H1 (cell line): Measurements from ENCODE around the gene RALGAPA1. TPM values are rescaled to one million over a fixed set of nuclear protein-coding genes. Genes with fewer than 3 reads are reported as not detected.

Source experiments
- TBP ChIP-seq: IDR thresholded peaks from 2 replicates; pipeline ENCODE4 v1.6.1; 2011; ENCODE audit warnings: low read depth, low read length, improper control_type of control experiment
- ZNF274 ChIP-seq: IDR thresholded peaks from 2 replicates; pipeline ENCODE4 v1.7.0; 2012; ENCODE audit warnings: low read length, borderline replicate concordance; ENCODE audit errors: extremely low read depth
- polyA plus RNA-seq, 7 experiments: library from polyadenylated mRNA; depleted of rRNA in 3 of 7; stranded (reverse) in 5 of 7; unstranded in 2 of 7; fragments of >200 nt in 5 of 7; fragments of 200-250 nt in 2 of 7; gene quantifications; 1 replicate in 5 of 7; 2 replicates in 1 of 7; 4 replicates in 1 of 7; pipeline versions ENCODE4 v1.2.1 to v1.2.3, GENCODE V29; 2011 to 2013; ENCODE audit warnings: missing spikeins in 2 of 7, mixed read lengths in 2 of 7
- total RNA-seq: library from RNA; stranded (reverse); fragmentation: NEBNext Ultra II Directional; extraction: Animal tissue kit (Norgen Biotek cat#: 25700); gene quantifications from 2 replicates; pipeline ENCODE4 v1.2.1, GENCODE V29; 2021

RALGAPA1 gene
- total and polyA plus RNA-seq, 2 of the 8 experiments (the other 6 are each of a cell fraction or from before 2014, with no cell fraction given): 4.2 to 26.7 TPM

GRCh38 chr14:35783699-35784098 lies 25.4 kb downstream of the RALGAPA1 start (continued):
- TF ChIP-seq ZNF274 (no peak), TBP (no peak)
